Smooth muscle cell of the brain vasculature (primary cell): ENCODE measurements around the gene FOXD1.
"Not testable (repeated sequence)": the region's sequence is repeated elsewhere in the genome, so short reads cannot be mapped to it uniquely, and the experiment has no call there.

ENCODE experiments used
- DNase-seq: peaks from one replicate; pipeline ENCODE4 v3.0.0-alpha.2; 2012; ENCODE audit warnings: low read depth, low spot score

The FOXD1 gene

DNA sequence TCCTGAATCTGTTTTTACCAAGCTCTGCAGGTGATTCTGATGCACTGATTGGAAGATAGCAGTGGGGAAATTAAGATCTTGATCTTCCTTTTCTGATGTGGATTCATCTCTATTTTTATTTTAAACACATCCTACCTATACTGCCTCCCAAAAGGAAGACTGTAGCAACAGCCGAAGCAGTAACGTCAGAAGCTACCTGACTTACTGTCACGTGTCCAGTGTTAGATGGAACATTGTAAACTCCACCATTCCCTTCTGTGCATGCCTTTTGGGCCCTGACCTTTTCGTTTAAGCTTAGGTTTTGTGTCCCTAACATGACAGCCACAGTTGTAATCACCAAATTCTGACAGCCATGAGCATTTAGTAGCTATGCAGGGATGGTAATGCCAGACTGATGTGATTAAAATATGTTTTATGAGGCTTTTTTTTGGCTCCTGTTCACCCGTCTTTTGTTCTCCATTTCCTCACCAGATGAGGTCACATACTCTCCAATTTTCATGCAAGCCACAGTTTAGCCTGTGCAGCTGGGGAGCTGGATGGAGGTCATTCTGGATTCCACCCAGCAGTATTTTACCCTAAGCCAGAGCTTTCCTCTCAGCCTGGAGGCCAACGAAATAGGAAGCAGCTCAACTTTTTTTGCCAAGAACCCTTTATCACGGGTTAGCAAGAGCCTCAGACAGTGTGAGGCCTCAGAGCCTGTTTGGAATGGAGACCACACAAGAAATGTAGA is 15.6 kb upstream of the FOXD1 start:
- DNase-seq: no peak

DNA sequence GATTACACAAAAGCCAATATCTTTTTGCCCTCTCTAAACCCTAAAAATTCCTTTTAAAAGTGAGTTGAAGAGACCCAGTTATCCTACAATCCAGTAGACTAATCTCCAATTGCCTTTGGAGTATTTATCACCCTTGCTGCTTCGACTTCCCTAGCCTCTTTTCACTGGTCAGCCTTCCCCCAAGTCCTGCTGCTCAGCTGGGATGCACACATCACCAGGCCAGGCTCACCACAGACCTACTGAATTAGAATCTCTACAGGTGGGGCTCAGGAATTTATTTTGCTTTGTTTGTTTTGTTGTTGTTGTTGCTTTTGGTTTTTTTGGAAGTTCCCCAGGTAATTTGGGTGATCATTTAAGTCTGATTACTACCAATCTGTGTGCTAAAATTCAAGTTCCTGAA is 11.6 kb upstream of the FOXD1 start:
- no peak for DNase-seq

DNA sequence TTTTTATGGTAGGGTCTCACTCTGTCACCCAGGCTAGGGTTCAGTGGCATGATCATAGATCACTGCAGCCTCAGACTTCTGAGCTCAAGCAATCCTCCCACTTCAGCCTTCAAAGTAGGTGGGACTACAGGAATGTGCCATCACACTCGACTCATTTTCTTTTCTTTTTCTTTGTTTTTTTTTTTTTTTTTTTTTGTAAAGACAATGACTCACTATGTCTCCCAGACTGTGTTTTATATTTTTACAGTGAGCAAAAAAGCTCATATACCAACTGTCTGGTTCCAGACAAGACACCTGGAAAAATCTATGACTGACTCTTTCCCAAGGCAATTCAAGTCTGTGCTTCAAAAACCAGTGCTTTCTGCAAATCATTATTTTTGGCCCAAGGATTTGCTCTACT is 10.8 kb upstream of the FOXD1 start:
- no peak for DNase-seq

DNA sequence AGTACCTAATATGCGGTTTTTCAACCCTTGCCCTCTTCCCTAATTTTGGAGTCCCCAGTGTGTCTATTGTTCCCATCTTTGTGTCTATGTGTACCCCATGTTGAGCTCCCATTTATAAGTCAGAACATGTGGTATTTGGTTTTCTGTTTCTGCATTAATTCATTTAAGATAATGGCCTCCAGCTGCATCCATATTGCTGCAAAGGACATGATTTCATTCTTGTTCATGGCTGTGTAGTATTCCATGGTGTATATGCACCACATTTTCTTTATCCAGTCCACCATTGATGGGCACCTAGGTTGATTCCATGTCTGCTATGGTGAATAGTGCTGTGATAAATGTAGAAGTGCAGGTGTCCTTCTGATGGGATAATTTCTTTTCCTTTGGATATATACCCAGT is 7.9 kb upstream of the FOXD1 start:
- not testable (repeated sequence) for DNase-seq

DNA sequence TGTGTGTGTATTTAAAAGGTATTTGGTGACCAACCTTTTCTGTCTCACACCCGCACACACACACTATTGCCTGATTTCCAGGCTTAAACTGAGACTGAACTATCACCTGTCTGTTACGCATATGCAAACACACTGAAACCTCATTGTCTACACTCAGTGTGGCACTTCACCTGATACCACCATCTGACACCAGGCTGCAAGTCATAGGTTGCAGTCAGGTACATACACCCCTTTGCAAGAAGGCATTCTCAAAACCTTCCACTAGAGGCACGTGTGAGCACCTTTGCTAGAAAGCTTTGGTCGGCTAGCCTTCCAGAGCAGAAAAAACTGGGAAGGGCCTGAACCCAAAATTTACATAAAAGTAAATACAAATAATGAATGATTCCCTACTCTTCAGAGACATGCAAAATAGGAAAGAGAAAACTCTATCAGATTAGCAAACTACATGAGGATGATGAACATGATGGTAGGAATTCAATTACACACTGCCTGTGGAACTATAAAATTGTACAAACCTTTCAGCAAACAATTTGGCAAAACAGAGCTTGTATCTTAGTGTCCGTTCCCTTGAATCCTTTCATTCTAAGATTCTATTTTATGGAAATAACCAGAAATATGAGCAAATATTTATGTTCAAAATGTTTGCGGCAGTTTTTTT is 5.9 kb upstream of the FOXD1 start:
- DNase-seq: no peak

DNA sequence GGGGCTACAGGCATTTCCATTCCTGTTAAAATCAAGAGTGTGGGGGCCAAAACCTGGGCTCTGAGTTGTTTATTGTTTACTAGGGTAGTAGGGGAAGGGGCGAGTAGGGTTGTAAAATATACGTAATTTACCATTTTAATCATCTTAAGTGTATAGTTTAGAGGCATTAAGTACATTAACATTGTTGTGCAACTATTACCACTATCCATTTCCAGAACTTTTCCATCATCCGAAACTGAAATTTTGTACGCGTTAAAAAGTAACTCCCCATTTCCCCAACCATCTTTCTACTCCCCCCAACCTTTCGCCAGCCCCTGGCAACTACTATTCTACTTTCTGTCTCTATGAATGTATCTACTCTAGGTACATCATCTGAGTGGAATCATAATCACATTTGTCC is 3.6 kb upstream of the FOXD1 start:
- no peak for DNase-seq

DNA sequence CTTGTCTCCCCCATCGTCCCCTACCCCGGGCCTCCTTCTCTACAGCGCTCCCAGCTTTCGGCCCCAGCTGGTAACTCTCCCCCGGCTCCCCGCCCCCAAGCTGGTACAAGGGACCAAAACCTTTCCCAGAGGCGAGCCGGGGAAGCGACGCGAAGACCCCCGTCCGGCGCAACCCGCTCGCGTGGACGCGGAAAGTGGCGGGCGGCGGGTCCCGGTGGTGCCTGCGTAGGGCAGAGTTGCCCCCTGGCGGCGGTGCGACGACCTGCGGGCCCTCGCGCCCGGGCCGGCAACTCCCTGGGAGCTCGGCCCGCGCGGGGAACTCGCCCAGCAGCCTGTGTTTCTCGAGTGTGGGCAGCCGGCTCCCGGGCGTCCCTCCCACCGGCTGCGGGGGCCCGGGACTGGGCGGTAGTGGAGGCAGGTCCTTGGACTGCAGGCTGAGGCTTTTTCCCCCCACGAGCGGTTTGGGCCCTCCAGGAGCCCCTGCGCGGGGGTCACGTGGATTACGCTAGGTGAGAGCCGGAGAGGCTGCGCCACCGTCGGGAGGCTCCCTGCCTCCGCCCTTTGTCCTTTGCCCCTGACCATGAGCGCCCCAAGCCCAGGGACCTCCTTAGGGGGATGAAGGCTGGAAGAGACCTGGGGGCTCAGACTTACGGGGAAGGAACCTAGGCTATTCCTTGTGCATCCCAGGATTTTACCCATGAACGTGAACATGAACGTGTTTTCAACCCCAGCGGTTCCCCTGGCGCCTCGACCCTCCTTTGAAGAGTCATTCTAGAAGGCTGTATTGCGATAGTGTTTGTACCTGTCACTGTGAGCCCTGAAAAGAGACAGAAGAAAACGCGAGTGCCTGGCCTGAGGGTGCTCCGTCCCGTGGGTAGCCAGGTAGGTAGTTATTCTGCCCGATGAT is 2.9 kb upstream of the FOXD1 start:
- DNase-seq: no peak

DNA sequence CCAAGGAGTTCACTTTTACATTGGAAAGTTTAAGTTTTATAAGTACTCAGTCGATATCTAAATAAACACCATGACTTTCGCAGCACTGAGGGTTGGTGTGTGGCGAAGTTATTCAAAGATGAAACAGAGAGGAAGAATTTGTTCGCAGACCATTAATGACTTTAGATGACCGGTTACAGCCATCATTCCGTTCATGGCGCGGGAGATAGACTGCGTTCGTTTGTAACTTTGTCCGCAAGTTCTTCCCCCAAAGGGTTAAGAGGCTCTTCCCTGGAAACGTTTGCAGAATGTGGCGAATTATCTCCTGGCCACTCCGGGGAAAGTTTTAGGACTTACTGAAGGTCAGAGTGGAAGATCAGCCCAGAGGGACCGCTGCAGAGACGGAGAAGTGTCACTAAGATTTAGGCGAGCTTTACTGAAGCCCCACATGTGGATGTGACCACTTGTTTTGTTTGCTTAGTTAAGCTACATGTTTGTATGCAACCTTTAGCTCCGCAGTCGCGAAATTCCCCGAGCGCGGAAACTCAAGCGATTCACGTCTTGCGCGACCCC is 2.2 kb upstream of the FOXD1 start:
- no peak for DNase-seq

DNA sequence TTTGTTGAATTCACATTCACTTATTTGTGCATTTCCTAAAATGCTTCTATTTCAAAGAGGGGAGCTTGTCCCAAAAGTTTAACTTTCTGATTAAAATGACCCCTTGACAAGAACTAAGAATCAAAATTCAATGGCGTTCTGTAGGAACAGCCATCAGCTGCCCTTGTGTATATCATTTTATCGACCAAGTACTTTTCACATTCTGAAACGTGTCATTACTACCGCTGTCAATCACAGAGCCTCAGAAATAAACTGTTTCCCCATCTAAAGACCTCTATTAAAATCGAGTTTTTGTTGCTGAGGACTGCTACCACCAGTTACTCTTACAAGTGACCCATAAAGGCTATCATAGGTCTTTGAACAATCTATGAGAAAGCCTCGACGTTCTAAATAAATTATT is 1.6 kb upstream of the FOXD1 start:
- no peak for DNase-seq

DNA sequence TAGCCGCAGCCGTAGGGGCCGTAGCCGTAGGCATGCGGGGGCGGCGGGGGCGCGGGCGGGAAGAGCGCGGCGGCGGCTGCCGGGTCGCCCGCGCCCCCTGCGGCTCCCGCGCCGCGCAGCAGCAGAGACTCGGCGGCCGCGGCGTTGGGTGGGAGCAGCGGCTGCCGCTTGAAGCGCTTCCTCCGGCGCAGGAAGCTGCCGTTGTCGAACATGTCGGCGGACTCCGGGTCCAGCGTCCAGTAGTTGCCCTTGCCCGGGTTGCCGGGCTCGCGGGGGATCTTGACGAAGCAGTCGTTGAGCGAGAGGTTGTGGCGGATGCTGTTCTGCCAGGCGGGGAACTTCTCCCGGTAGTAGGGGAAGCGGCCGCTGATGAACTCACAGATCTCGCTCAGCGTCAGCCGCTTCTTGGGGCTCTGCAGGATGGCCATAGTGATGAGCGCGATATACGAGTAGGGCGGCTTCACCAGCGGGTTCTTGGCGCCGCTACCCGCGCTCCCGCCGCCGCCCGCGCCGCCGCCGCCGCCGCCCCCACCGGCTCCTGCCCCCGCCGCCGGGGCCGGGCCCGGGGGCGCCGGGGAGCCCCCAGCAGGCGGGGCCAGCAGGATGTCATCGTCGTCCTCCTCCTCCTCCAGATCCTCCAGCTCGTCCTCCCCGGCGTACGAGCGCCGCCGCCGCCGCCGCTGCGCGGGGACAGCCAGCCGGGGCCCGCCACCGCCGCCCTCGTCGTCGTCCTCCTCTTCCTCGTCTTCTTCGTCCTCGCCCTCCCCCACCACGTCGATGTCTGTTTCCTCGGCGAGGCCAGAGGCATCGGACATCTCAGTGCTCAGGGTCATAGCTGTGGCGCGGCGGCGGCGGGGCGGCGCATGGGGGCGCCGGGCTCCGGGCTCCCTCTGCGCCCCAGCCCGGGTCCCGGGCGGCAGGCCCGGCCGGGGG is 781 bp downstream of the FOXD1 start:
- DNase-seq: no peak

DNA sequence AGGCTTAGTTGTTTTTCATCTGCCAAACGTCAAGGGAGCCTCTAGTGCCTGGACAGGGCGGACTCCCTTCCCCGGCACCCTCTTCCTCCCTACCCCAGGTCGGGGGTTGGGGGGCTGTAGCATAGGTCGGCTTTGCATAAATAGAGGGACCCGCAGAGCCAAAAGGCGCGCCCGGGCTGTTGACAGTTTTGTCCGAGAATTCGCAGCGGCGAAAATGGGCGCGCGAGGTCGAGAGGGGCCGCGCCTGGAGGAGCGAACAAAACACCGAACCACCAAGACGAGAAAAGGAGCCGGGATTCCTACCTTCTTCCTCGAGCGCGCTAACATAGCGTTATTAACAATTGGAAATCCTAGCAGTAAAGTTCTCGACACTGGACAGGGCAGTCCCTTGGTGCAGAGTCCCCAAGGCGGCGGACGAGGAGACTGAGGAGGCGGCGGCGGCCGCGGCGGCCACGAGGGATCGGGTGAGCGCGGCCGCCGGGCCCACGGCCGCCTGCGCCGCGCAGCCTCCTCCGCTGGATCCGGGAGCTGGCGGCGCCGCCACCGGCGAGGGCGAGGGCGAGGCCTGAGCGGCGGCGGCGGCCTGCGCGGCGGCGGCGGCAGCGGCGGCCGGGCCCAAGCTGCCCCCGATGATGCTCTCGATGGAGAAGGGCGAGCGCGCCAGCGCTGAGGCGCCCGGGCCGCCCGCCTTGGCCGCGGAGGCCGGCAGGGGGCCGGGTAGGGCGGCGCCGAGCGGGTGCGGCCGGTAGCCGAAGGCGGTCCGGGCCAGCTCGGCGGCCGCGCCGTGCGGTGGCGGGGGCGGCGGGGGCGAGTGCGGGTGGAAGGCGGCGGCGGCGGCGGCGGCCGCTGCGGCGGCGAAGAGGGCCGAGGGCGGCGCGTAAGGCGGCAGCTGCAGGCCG is 1.7 kb downstream of the FOXD1 start:
- DNase-seq: no peak

DNA sequence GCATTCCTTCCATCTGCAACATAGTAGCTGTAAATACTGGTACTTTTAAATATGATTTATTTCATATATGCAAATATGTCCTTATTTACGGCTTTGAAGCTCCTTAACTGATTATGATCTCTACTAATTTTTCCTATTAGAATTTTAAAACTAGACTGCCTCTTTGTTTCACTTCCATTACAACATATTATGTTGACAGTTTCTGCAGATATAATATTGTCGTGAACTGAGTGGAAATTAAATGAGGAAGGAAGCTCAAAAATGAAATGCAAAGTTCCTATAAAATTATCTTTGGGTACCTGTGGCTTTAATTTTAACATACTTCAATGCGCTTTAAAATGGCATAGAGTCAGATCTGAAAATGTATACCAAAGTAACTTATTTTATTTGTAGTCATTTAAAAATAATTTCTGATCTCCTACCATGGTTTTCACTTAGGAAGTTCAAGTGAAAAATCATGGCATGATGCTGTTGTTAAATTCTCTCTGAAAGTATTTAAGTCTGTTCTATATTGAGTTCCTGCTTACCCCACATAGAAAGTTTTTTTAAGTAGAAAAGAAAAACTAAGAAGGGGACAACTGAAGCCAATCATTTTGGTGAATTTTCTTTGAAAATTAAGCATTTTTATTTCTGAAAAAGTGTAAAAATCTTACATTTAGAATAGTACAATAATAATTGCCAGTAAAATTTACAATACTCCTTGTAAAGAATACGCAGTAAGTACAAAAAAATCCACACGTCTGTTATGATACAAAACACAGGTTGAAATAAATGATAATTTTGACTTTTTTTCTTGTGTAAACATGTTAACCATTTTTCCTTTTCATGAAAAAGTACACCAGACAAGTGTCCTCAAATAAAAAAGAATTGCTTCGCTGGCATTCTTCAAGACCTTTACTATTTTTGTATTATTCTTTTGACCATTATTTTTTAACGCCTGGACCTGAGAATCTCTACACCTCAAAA is 2.6 kb downstream of the FOXD1 start:
- DNase-seq: no peak

DNA sequence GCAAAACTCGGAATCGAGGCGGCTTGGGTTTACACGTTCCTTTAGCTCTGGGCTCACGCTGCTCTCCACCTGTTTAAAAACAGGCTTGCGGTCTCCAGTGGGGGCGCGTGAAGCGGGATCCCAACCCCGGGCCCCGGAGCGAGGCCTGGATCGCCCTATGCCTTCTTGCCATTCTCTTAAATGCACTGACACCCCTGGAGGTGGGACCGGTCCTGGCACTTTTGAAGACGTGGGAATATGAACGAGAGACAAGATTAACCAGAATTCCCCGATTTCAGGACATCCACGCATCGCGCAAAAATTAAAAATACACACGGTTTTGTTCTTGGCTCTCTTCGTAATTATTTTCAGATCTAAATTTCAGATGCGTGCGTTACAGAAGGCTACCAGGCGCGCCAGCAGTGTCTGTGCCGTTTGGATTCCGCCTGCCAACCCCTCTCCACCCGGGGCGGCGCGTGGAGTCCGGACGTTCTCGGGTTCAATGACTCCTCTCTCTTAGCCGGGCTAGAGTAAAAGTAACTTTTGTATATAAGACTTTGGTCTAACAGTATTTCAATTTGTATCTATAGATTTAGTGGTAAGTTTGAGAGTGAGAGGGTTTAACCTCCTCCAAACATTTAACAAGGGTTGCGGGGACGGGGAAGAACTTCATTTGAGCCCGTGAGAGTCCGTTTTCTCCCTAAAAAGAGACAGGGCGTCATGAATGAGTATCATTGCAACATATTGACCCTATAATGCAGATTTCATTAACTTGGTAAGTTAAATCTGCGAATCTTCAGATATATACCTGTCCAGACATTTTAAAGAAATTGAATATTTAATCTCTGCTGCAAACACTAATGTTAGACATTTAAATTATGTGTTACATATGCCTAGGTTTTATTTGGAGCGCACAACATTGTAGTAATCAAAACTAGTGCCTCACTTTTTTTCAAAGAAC is 3.8 kb downstream of the FOXD1 start:
- DNase-seq: no peak

DNA sequence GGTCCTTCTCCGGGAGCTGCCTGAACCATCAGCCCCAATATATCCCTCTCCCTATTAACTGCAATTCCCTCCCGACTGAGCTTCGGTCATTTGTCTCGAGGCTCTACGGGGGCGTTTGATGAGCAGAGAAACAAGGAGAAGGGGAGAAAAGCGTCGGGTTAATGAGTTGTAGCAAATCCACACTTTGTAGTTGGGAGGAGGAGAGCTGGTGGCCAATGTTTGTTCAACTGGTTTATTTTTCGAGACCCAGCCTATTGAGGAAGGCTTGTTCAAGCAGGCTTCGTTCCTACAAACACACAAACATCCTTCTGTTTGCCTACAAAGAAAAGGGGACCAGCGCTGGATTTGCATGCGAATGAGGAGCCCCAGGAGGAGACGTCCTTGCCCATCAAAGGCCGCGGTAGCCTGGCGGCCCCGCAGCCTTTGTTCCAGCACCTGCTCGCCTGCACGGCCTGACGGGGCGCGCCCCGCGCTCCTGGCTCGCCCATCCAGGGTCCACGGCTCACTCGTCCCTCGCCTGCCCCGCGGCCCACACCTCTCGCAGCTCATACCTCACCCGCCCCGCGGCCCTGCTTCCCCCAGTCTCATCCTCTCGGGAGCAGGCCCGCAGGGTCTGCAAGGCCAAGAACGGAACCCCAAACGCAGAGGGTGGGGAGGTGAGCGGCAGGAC is 4.6 kb downstream of the FOXD1 start:
- DNase-seq: no peak

DNA sequence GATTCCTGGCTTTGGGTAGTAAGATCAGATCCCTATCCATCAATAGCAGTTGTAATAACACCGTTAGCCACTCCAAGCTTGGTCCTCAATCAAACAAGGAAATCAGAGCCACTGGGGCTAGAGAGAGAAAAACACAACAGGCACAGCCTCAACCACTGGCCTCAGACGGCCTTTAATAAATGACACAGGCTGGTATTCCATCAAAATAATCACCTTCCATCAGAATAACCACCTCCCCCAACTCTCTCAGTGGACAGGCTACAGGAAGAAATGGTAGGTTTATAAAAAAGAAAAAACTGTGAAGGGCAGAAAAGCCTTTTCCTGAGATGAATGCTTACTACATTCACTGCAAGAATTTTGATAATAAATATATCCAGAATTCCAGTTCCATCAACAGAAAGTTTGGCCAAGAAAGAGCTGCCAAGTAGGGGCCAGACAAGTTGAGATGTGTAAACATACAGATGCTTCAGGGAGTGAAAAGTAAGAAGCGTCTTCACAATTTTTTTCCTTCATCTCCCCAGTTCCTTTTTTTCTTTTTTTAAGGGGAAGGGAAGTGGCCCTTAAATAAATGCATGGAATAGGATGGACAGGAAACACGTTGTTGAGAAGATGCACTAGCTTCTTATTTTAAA is 5.5 kb downstream of the FOXD1 start:
- no peak for DNase-seq

DNA sequence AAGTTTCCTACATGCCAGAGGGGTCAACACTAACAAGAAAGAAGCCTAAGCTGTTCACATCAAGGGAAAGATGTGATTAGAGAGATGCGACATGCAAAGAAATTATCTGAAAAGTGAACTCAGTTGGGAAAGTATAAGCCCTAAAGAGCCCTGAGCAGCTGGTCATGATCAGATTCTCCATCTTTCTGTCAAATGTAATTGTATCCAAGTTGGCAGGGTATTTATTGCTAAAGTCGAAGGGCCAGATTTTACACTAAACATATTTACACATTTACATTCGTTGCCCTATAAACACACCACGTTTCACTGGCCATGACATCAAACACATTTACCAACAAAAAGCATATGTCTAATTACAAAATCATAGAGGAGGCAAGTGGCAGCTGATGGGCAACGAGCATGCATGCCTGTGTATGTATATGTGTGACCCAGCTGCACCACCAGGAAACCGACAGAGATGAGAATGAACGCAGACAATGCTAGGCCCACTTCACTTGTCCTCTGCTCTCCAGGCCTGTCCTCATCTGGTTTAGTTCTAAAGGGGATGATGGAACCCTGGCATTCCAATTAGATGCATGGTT is 6.3 kb downstream of the FOXD1 start:
- no peak for DNase-seq
